ENCODE results near the gene KRT10. TPM values are rescaled to one million over a fixed set of nuclear protein-coding genes. Genes with fewer than 3 reads are reported as not detected.
A peak's percentile ranks its signal among the peaks of the same experiment; 100 is the strongest.

KRT10 gene
- total RNA-seq, 1 donor from 2014 or later: 50.3 TPM

DNA sequence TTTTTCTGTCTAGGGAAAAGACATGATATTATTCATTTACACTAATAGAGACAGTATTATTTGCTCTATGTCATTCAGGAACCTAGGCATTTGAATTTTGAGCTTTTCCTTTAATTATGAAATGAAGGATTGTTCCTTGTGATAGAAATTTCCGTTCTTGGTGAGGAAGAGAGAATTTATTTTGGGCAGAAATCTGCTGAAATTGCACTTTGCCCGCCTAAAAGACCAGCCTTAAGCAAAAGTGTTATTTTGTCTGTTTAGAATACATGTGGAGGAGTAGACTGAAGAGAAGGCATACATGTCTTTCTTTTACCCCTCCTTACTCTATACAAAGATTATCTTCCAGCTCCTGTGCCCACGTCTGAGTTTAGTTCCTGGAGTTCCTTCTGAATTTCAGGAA, 16.8 kb upstream of the KRT10 start:
- intact Hi-C loops (cut with DNase I): no loop called here
- ATAC-seq (ENCODE audit: poor library complexity) (no peak), DNase-seq (no peak)

- intact Hi-C loops (cut with DNase I): no loop called here
- DNase-seq: no peak
Measured at GRCh38 chr17:40836020-40836419, 13.6 kb upstream of the KRT10 start.

DNA sequence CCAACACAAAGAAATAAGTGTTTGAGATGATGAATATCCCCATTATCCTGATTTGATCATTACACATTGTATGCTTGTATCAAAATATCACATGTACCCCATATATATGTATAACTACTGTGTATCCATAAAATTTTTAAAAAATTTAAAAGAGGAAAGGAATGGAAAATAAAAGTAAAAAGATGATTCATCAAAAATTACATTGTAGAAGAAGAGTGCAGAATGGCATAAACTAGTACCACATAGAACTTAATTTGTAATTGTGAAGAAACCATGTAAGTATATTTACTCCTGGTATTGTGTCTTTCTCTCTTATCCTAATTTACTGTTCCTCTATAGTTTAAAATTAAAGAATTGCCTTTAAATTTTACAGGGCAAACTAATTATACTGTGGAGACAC, 11.5 kb upstream of the KRT10 start:
- ATAC-seq (ENCODE audit: poor library complexity) (no peak), DNase-seq (no peak)
- intact Hi-C loops (cut with DNase I): no loop called here

More at GRCh38 chr17:40836020-40836419, 13.6 kb upstream of the KRT10 start:
- ATAC-seq (ENCODE audit: poor library complexity): no peak

GRCh38 chr17:40832840-40833239, 10.4 kb upstream of the KRT10 start:
- ATAC-seq (ENCODE audit: poor library complexity): no peak
- DNase-seq: no peak
- intact Hi-C loops (cut with DNase I): no loop called here

DNA sequence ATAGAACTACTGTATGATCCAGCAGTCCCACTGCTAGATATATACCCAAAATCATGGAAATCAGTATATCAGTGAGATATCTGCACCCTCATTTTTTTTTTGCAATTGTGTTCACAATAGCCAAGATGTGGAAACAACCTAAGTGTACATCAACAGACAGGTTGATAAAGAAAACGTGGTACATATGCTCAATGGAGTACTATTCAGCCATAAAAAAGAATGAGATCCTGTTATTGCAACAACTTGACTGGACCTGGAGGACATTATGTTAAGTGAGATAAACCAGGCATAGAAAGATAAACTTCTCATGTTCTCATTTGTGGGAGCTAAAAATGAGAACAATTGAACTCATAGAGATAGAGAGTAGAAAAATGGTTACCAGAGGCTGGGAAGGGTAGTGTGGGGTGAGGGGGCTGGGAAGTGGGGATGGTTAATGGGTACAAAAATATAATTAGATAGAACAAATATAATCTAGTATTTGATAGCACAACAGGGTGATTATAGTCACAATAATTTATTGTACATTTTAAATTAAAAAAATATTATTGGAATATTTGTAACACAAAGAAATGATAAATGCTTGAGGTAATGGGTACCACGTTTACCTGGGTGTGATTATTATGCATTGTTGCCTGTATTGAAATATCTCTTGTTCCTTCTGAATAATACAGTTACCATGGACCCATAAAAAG, 7.8 kb upstream of the KRT10 start:
- intact Hi-C loops (cut with DNase I): no loop called here
- no peak for ATAC-seq (ENCODE audit: poor library complexity)
- DNase-seq: no peak

DNA sequence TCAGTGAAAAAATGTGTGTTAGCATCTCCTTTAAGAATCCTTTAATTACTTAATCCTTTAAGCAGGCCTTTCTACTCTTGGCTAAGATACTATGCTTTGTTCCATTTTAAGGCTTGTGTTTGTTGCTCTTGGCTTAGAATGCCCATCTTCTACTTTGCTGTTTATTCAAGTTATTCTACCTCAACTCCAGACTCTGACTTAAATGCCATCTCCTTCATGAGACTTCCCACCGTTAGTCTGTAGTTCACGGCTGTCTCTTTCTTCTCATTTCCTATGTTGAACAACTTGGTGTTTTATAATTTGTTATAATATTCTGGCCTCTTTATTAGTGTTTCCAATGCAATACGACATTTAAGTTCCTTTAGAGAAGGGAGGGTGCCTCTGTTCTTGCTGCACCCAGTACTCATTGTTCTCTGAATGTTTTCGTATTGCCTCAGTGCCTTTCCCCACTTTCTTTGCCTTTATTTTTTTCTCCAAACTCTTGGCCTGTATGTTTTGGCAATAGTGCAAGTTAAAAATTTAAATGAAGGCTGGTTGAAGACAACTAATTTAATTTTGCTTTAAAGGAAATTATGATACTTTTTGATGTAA, 6.1 kb upstream of the KRT10 start:
- ATAC-seq (ENCODE audit: poor library complexity): no peak
- intact Hi-C loops (cut with DNase I): no loop called here
- DNase-seq: no peak

- ATAC-seq (ENCODE audit: poor library complexity) (no peak), DNase-seq (no peak)
- intact Hi-C loops (cut with DNase I): no loop called here
Measured at GRCh38 chr17:40827746-40828453, 5.5 kb upstream of the KRT10 start.

DNA sequence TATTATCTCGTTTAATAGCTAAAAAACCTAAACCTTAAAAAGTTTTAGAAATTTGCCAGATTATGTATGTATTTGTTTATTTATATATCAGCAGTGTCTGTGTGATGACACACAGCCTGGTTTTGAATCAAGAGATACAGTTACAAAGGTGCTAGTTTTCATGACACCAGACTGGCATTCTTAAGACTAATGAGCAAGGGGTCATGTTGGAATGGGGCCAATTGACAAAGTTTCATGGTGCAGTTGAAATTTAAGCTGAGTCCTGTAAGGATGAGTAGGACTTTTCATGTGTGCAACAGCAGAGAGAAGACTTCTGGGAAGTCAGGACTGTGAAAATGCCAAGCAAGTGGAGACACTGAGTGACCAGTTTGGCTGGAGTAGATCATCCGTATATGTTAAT, 3.2 kb upstream of the KRT10 start:
- intact Hi-C loops (cut with DNase I): no loop called here
- DNase-seq (no peak), ATAC-seq (ENCODE audit: poor library complexity) (no peak)

- ATAC-seq (ENCODE audit: poor library complexity): no peak
- intact Hi-C loops (cut with DNase I): no loop called here
Measured at GRCh38 chr17:40824015-40824832, 1.8 kb upstream of the KRT10 start.

DNA sequence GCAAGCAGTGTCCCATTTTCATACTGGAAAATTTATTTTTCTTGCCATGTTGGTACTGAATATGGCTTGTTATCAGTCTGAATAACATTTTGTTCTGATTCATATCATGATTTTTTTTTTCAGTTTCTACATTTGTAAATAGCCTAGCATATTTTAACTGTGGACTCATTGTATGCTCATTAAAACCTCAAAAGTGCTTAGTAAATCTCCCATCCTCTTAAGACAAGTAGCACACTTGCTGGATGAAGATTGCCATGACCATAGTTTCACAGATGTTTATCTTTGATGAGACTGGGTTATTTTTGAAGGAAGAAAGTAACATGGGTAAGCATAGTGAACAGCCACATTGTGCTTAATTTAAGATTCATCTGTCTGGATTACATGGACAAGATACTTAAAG, 878 bp downstream of the KRT10 start:
- DNase-seq (no peak), ATAC-seq (ENCODE audit: poor library complexity) (no peak)
- intact Hi-C loops (cut with DNase I): no loop called here

More at GRCh38 chr17:40824015-40824832, 1.8 kb upstream of the KRT10 start:
- DNase-seq: no peak

GRCh38 chr17:40820228-40820838, 2.1 kb downstream of the KRT10 start:
- ATAC-seq (ENCODE audit: poor library complexity) (no peak), DNase-seq (no peak)
- intact Hi-C loops (cut with DNase I): no loop called here

GRCh38 chr17:40819528-40820125, 2.8 kb downstream of the KRT10 start:
- DNase-seq: no peak
- intact Hi-C loops (cut with DNase I): no loop called here

GRCh38 chr17:40818733-40819527, 3.5 kb downstream of the KRT10 start:
- intact Hi-C loops (cut with DNase I): no loop called here
- ATAC-seq (ENCODE audit: poor library complexity): peak; percentile 98
- DNase-seq: peak; percentile 88

More at GRCh38 chr17:40819528-40820125, 2.8 kb downstream of the KRT10 start:
- peak; percentile 34 for ATAC-seq (ENCODE audit: poor library complexity)

GRCh38 chr17:40818343-40818732, 4.1 kb downstream of the KRT10 start:
- DNase-seq (no peak), ATAC-seq (ENCODE audit: poor library complexity) (no peak)
- intact Hi-C loops (cut with DNase I): no loop called here

DNA sequence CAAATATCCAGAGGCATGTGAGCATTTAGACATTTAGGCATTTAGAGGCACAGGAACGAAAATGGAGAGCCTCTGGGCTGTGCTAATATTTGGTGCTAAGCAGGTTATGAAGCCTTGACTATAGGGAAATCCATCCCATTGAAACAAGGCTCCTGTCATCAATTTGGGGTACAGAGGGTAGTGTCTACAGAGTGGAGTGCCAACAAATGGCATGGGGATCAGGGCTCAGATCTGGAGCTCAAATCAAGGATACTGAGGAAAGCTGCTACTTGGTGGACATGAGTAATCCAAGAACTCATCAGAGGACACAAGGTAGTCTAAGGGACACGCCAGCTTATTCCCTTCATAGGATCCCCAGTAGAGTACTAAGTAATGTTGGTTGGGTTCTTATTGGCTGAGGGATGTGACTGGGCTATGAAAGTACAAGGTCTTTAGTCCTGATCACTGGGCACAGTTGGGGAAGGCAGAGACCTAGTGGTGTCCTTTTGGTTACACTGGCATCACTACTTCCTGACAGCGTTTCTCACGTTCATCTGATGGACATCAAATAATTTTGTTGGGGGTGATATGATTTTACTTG, 5.2 kb downstream of the KRT10 start:
- intact Hi-C loops (cut with DNase I): no loop called here

GRCh38 chr17:40816569-40816968, 5.8 kb downstream of the KRT10 start:
- DNase-seq: no peak
- ATAC-seq (ENCODE audit: poor library complexity): no peak
- intact Hi-C loops (cut with DNase I): no loop called here

More for the DNA sequence above, 5.2 kb downstream of the KRT10 start:
- ATAC-seq (ENCODE audit: poor library complexity) (no peak), DNase-seq (no peak)

DNA sequence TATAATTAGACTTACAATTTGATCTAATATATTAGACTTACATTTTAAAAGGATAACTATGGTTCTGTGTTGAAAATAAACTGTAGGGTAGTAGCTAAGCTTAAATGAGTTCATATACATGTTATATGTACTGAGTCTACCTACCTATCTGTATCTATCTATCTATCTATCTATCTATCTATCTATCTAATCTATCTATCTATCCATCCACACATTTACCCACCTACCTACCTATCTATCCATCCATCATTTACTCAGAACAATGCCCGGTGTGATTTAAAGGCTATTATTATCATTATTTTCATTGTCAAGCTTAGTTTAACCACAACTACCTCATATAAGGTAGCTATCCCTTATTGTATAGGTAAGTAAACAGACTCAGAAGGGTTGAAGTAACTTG, 7.0 kb downstream of the KRT10 start:
- intact Hi-C loops (cut with DNase I): no loop called here
- ATAC-seq (ENCODE audit: poor library complexity) (no peak), DNase-seq (no peak)
